Activated CD8-positive, alpha-beta T cell treated with anti-CD3 and anti-CD28 coated beads, Interleukin-2, amount 10 ng/mL, durations not matched to agents 7 days and 5 days (primary cell): ENCODE results near the gene CDKN2C. TPM values are rescaled to one million over a fixed set of nuclear protein-coding genes. Genes with fewer than 3 reads are reported as not detected.
"Not testable (repeated sequence)": the region's sequence is repeated elsewhere in the genome, so short reads cannot be mapped to it uniquely, and the experiment has no call there.

Experiments used
- ATAC-seq: fragments of 150-1000 bp; cut with Tn5 transposase; one replicate; pipeline ENCODE4 v1.10.0; 2021; ENCODE audit warnings: moderate library complexity
- CTCF ChIA-PET: fragments of 350-600 bp; sonication (Branson Sonifier 250); formaldehyde crosslinking; loops from one replicate; lab custom pipeline; 2021; ENCODE audit warnings: antibody characterized with exemption; lab: Charles Lee
- POLR2A ChIA-PET: fragments of 350-600 bp; sonication (Branson Sonifier 250); formaldehyde crosslinking; loops from one replicate; lab custom pipeline; 2021; ENCODE audit warnings: antibody characterized with exemption; lab: Charles Lee
- DNase-seq: peaks from one replicate; pipeline ENCODE4 v3.0.0-alpha.2; 2020
- H3K27ac Mint-ChIP-seq: one replicate; pipeline ENCODE4 v1.8.0; 2021; ENCODE audit warnings: mild to moderate bottlenecking, mixed read lengths
- H3K27me3 Mint-ChIP-seq: one replicate; pipeline ENCODE4 v1.8.0; 2021; ENCODE audit warnings: low read depth, mixed read lengths
- H3K36me3 Mint-ChIP-seq: one replicate; pipeline ENCODE4 v1.8.0; 2021; ENCODE audit warnings: low read depth, mixed read lengths
- H3K4me1 Mint-ChIP-seq: one replicate; pipeline ENCODE4 v1.8.0; 2021; ENCODE audit warnings: low read depth, mixed read lengths
- H3K4me3 Mint-ChIP-seq: one replicate; pipeline ENCODE4 v1.8.0; 2021; ENCODE audit warnings: mild to moderate bottlenecking, mixed read lengths
- H3K9me3 Mint-ChIP-seq: one replicate; pipeline ENCODE4 v1.8.0; 2022; ENCODE audit warnings: mixed read lengths; ENCODE audit not compliant: insufficient read depth
- total RNA-seq, 2 experiments: library from RNA; stranded (reverse); gene quantifications; one replicate each; pipeline ENCODE4 v1.2.3, GENCODE V29; 2021

CDKN2C gene
- 10 to 100 TPM; 82.0 to 82.5 TPM for total RNA-seq

- Mint-ChIP-seq H3K4me1 (peaks cover 38% of the 10 kb centered on the region), H3K4me3 (peak within 1 kb of the TSS; percentile 98), H3K27ac (peak within 1 kb of the TSS; percentile 100), H3K27me3 (no peaks in the 10 kb centered on the region), H3K36me3 (peaks cover 47% of the 10 kb centered on the region), H3K9me3 (no peaks in the 10 kb centered on the region)
- POLR2A ChIA-PET, result interaction anchor here (0.6 to 4.1 kb wide), 12 partner anchors 8 to 1103 kb away, joined by 3 to 85 read pairs (median 4); partner anchors contain the start of genes EPS15, FAF1 and RNF11
- CTCF ChIA-PET, result interaction anchor here (0.9 to 3.8 kb wide), 7 partner anchors 8 to 222 kb away, joined by 3 to 30 read pairs (median 15); partner anchors contain the start of gene FAF1
- ATAC-seq (peak; percentile 38), DNase-seq (peak; percentile 77)
Measured at GRCh38 chr1:50969611-50970508, at the start of gene CDKN2C. TSS of gene CDKN2C (plus strand) at chr1:50970245. CDS start at chr1:50970369, 124 bp downstream.

GRCh38 chr1:50920409-50920808 lies 49.6 kb upstream of the CDKN2C start:
- Mint-ChIP-seq H3K27ac (no peak overlapping the region), H3K36me3 (peaks cover 28% of the 10 kb centered on the region), H3K4me3 (no peak overlapping the region), H3K9me3 (peaks cover 30% of the 10 kb centered on the region), H3K27me3 (no peaks in the 10 kb centered on the region), H3K4me1 (peaks cover 1% of the 10 kb centered on the region)
- ChIA-PET CTCF (interaction anchor here (1.2 kb wide), 1 partner anchor 9 kb away, joined by 10 read pairs; no protein-coding TSS in a partner anchor), POLR2A (no interaction called here)
- no peak for ATAC-seq
- no peak for DNase-seq

GRCh38 chr1:50921029-50921428 lies 49.0 kb upstream of the CDKN2C start:
- DNase-seq (no peak), ATAC-seq (no peak)
- Mint-ChIP-seq H3K27me3 (no peaks in the 10 kb centered on the region), H3K36me3 (peaks cover 28% of the 10 kb centered on the region), H3K4me3 (no peak overlapping the region), H3K4me1 (peaks cover 1% of the 10 kb centered on the region), H3K9me3 (peaks cover 30% of the 10 kb centered on the region), H3K27ac (no peak overlapping the region)
- POLR2A ChIA-PET, result no interaction called here
- CTCF ChIA-PET, result interaction anchor here (1.2 kb wide), 1 partner anchor 9 kb away, joined by 10 read pairs; no protein-coding TSS in a partner anchor

GRCh38 chr1:50923564-50923963 lies 46.5 kb upstream of the CDKN2C start:
- ChIA-PET POLR2A (no interaction called here), CTCF (no interaction called here)

GRCh38 chr1:50929376-50929958 lies 40.6 kb upstream of the CDKN2C start:
- H3K9me3 Mint-ChIP-seq, result no peaks in the 10 kb centered on the region
- no peak for ATAC-seq
- H3K27ac Mint-ChIP-seq, result no peak overlapping the region
- no peak overlapping the region for H3K4me3 Mint-ChIP-seq
- H3K36me3 Mint-ChIP-seq, result peaks cover 8% of the 10 kb centered on the region
- ChIA-PET POLR2A (interaction anchor here (0.9 to 2.0 kb wide), 3 partner anchors 31 to 48 kb away, joined by 3 to 9 read pairs (median 3); partner anchors contain the start of genes CDKN2C and FAF1), CTCF (interaction anchor here (0.5 to 2.5 kb wide), 31 partner anchors 8 to 367 kb away, joined by 3 to 42 read pairs (median 5); partner anchors contain the start of genes CDKN2C and FAF1)
- no peaks in the 10 kb centered on the region for H3K27me3 Mint-ChIP-seq
- DNase-seq, result no peak
- peaks cover 10% of the 10 kb centered on the region for H3K4me1 Mint-ChIP-seq

More at GRCh38 chr1:50923564-50923963, 46.5 kb upstream of the CDKN2C start:
- Mint-ChIP-seq H3K9me3 (peaks cover 30% of the 10 kb centered on the region), H3K27me3 (no peaks in the 10 kb centered on the region), H3K4me3 (no peak overlapping the region), H3K27ac (no peak overlapping the region), H3K36me3 (peaks cover 32% of the 10 kb centered on the region), H3K4me1 (no peaks in the 10 kb centered on the region)
- no peak for ATAC-seq
- no peak for DNase-seq

GRCh38 chr1:50930193-50930592 lies 39.9 kb upstream of the CDKN2C start:
- Mint-ChIP-seq H3K4me1 (peaks cover 10% of the 10 kb centered on the region), H3K27me3 (no peaks in the 10 kb centered on the region), H3K4me3 (no peak overlapping the region), H3K27ac (no peak overlapping the region), H3K36me3 (peaks cover 7% of the 10 kb centered on the region), H3K9me3 (no peaks in the 10 kb centered on the region)
- ATAC-seq, result peak; percentile 44
- POLR2A ChIA-PET, result interaction anchor here (0.8 to 2.0 kb wide), 3 partner anchors 30 to 39 kb away, joined by 3 to 9 read pairs (median 3); partner anchors contain the start of genes CDKN2C and FAF1
- no peak for DNase-seq
- CTCF ChIA-PET, result interaction anchor here (0.5 to 2.5 kb wide), 26 partner anchors 8 to 366 kb away, joined by 3 to 42 read pairs (median 5); partner anchors contain the start of genes CDKN2C and FAF1

GRCh38 chr1:50930965-50931737 lies 38.9 kb upstream of the CDKN2C start:
- POLR2A ChIA-PET, result interaction anchor here (2.0 kb wide), 1 partner anchor 38 kb away, joined by 9 read pairs; the partner anchor contains the start of gene CDKN2C
- CTCF ChIA-PET, result interaction anchor here (1.1 to 2.5 kb wide), 5 partner anchors 9 to 259 kb away, joined by 3 to 42 read pairs (median 4); partner anchors contain the start of gene CDKN2C
- H3K36me3 Mint-ChIP-seq, result peaks cover 7% of the 10 kb centered on the region
- H3K27me3 Mint-ChIP-seq, result no peaks in the 10 kb centered on the region
- no peak overlapping the region for H3K4me3 Mint-ChIP-seq
- no peaks in the 10 kb centered on the region for H3K9me3 Mint-ChIP-seq
- H3K4me1 Mint-ChIP-seq, result peaks cover 10% of the 10 kb centered on the region
- no peak for ATAC-seq
- no peak for DNase-seq
- H3K27ac Mint-ChIP-seq, result no peak overlapping the region

GRCh38 chr1:50932043-50932442 lies 38.0 kb upstream of the CDKN2C start:
- H3K9me3 Mint-ChIP-seq, ATAC-seq, POLR2A ChIA-PET, H3K36me3 Mint-ChIP-seq, H3K4me3 Mint-ChIP-seq, H3K27me3 Mint-ChIP-seq, DNase-seq, H3K27ac Mint-ChIP-seq: not testable (repeated sequence)
- CTCF ChIA-PET, result interaction anchor here (1.3 kb wide), 1 partner anchor 10 kb away, joined by 3 read pairs; no protein-coding TSS in a partner anchor
- peaks cover 10% of the 10 kb centered on the region for H3K4me1 Mint-ChIP-seq

- DNase-seq, POLR2A ChIA-PET, H3K36me3 Mint-ChIP-seq, H3K27me3 Mint-ChIP-seq, H3K27ac Mint-ChIP-seq, H3K4me3 Mint-ChIP-seq, CTCF ChIA-PET, ATAC-seq, H3K9me3 Mint-ChIP-seq: not testable (repeated sequence)
- peaks cover 10% of the 10 kb centered on the region for H3K4me1 Mint-ChIP-seq
Measured at GRCh38 chr1:50933770-50934169, 36.3 kb upstream of the CDKN2C start.

- no peak overlapping the region for H3K4me3 Mint-ChIP-seq
- H3K27ac Mint-ChIP-seq, result no peak overlapping the region
- no peak for DNase-seq
- no peaks in the 10 kb centered on the region for H3K27me3 Mint-ChIP-seq
- ChIA-PET CTCF (no interaction called here), POLR2A (no interaction called here)
- ATAC-seq, result no peak
- peaks cover 10% of the 10 kb centered on the region for H3K4me1 Mint-ChIP-seq
- peaks cover 3% of the 10 kb centered on the region for H3K36me3 Mint-ChIP-seq
- no peaks in the 10 kb centered on the region for H3K9me3 Mint-ChIP-seq
Measured at GRCh38 chr1:50934838-50935237, 35.2 kb upstream of the CDKN2C start.

GRCh38 chr1:50935276-50935675 lies 34.8 kb upstream of the CDKN2C start:
- not testable (repeated sequence) for H3K4me3 Mint-ChIP-seq, ATAC-seq

More at GRCh38 chr1:50935276-50935675, 34.8 kb upstream of the CDKN2C start:
- H3K9me3 Mint-ChIP-seq, POLR2A ChIA-PET, H3K36me3 Mint-ChIP-seq, H3K27ac Mint-ChIP-seq, DNase-seq, H3K4me1 Mint-ChIP-seq, H3K27me3 Mint-ChIP-seq: not testable (repeated sequence)
- CTCF ChIA-PET, result interaction anchor here (1.5 kb wide), 1 partner anchor 254 kb away, joined by 5 read pairs; no protein-coding TSS in a partner anchor
